Natural killer cell (primary cell): Measurements from ENCODE around the gene IRX2. TPM values are rescaled to one million over a fixed set of nuclear protein-coding genes. Genes with fewer than 3 reads are reported as not detected.

Experiments used
- ATAC-seq, 3 donors: fragments of 150-1000 bp in 2 of 3; fragments of 200-7000 bp in 1 of 3; cut with Tn5 transposase; 1 replicate in 1 of 3; 2 replicates in 2 of 3; pipeline ENCODE4 v1.10.0; 2021; ENCODE audit warnings: mild to moderate bottlenecking in 2 of 3, moderate library complexity in 2 of 3
- DNase-seq, 2 donors: peaks; one replicate each; pipeline versions ENCODE4 v3.0.0 to v3.0.0-alpha.2; 2013 to 2021; ENCODE audit warnings: mixed read lengths in 1 of 2
- H3K27ac ChIP-seq: one replicate; pipeline ENCODE4 v1.5.1; 2013; ENCODE audit warnings: mild to moderate bottlenecking, low read length
- H3K27me3 ChIP-seq: one replicate; pipeline ENCODE4 v1.6.1; 2013; ENCODE audit warnings: low read length; ENCODE audit not compliant: control insufficient read depth, insufficient read depth
- H3K36me3 ChIP-seq: one replicate; pipeline ENCODE4 v1.6.1; 2013; ENCODE audit warnings: low read length; ENCODE audit not compliant: control insufficient read depth, insufficient read depth
- H3K4me1 ChIP-seq: one replicate; pipeline ENCODE4 v1.6.1; 2013; ENCODE audit warnings: low read length; ENCODE audit not compliant: control insufficient read depth, insufficient read depth
- H3K4me3 ChIP-seq: one replicate; pipeline ENCODE4 v1.5.1; 2013; ENCODE audit warnings: low read length
- H3K9me3 ChIP-seq: one replicate; pipeline ENCODE4 v1.6.1; 2013; ENCODE audit warnings: low read length; ENCODE audit not compliant: control insufficient read depth, insufficient read depth
- H3K27ac Mint-ChIP-seq, 2 donors: one replicate each; pipeline ENCODE4 v1.8.0; 2022; ENCODE audit warnings: mild to moderate bottlenecking in 2 of 2, mixed read lengths in 2 of 2, moderate library complexity in 1 of 2
- H3K27me3 Mint-ChIP-seq, 2 donors: one replicate each; pipeline ENCODE4 v1.8.0; 2022; ENCODE audit warnings: low read depth in 2 of 2, mixed read lengths in 2 of 2
- H3K36me3 Mint-ChIP-seq: one replicate; pipeline ENCODE4 v1.8.0; 2022; ENCODE audit warnings: mixed read lengths
- H3K4me1 Mint-ChIP-seq, 2 donors: one replicate each; pipeline ENCODE4 v1.8.0; 2022; ENCODE audit warnings: mixed read lengths in 2 of 2
- H3K4me3 Mint-ChIP-seq: one replicate; pipeline ENCODE4 v1.8.0; 2022; ENCODE audit warnings: mild to moderate bottlenecking, moderate library complexity, mixed read lengths
- H3K9me3 Mint-ChIP-seq, 2 donors: one replicate each; pipeline ENCODE4 v1.8.0; 2022; ENCODE audit warnings: mixed read lengths in 2 of 2
- CTCF ChIP-seq: fragments of 200-600 bp; IDR thresholded peaks from one replicate; pipeline ENCODE4 v1.8.0; 2022; ENCODE audit warnings: antibody characterized with exemption
- WGBS: methylation state at CpG from one replicate; pipeline ENCODE4 v1.1.7; 2013; ENCODE audit warnings: missing lambda C conversion rate; ENCODE audit not compliant: insufficient coverage; 5-methylcytosine and 5-hydroxymethylcytosine counted together
- intact Hi-C: fragments of 100-400 bp; cut with micrococcal nuclease; formaldehyde crosslinking; loops from one replicate; pipeline ENCODE4 v1.14.2; 2022
- total RNA-seq, 4 donors: library from RNA; stranded (reverse); fragments of 120-200 nt in 1 of 4; gene quantifications; one replicate each; pipeline versions ENCODE4 v1.2.3 to v1.2.4, GENCODE V29; 2013 to 2022

IRX2 gene
- total RNA-seq, 3 donors from 2014 or later (not counting 1 experiment from before 2014, with no cell fraction given) = not detected

GRCh38 chr5:2764581-2764980, 13.1 kb upstream of the IRX2 start:
- H3K4me3 ChIP-seq = no peak overlapping the region
- H3K4me1 Mint-ChIP-seq = no peaks in the 10 kb centered on the region
- no peaks in the 10 kb centered on the region for H3K4me1 ChIP-seq
- ATAC-seq (no peak), DNase-seq (no peak)
- intact Hi-C loops = no loop called here
- no peak overlapping the region for H3K27ac ChIP-seq
- no peak overlapping the region for H3K27ac Mint-ChIP-seq
- H3K9me3 ChIP-seq = no peaks in the 10 kb centered on the region
- no peaks in the 10 kb centered on the region for H3K36me3 Mint-ChIP-seq
- no peak for TF ChIP-seq CTCF
- 82% methylated on average over 15 of the region's 15 CpGs for WGBS
- H3K36me3 ChIP-seq = no peaks in the 10 kb centered on the region
- no peaks in the 10 kb centered on the region for H3K27me3 ChIP-seq
- H3K27me3 Mint-ChIP-seq = peaks cover 10 to 32% of the 10 kb centered on the region in 2 donors
- H3K4me3 Mint-ChIP-seq = no peak overlapping the region
- H3K9me3 Mint-ChIP-seq = peaks cover 2 to 3% of the 10 kb centered on the region in 2 donors

- no peak for DNase-seq
- H3K9me3 ChIP-seq = no peaks in the 10 kb centered on the region
- H3K27ac ChIP-seq = no peak overlapping the region
- WGBS = 97% methylated on average over 4 of the region's 4 CpGs
- Mint-ChIP-seq H3K9me3 (no peaks in the 10 kb centered on the region), H3K27me3 (peaks cover 15 to 41% of the 10 kb centered on the region in 2 donors), H3K27ac (no peak overlapping the region), H3K4me3 (no peak overlapping the region), H3K4me1 (no peaks in the 10 kb centered on the region), H3K36me3 (no peaks in the 10 kb centered on the region)
- H3K4me1 ChIP-seq = no peaks in the 10 kb centered on the region
- H3K4me3 ChIP-seq = no peak overlapping the region
- intact Hi-C loops = no loop called here
- H3K27me3 ChIP-seq = peaks cover 2% of the 10 kb centered on the region
- TF ChIP-seq CTCF = no peak
- ATAC-seq = peak in 1 of 3 donors; percentile 28
- H3K36me3 ChIP-seq = no peaks in the 10 kb centered on the region
Observed at GRCh38 chr5:2763533-2763794, 12.0 kb upstream of the IRX2 start.

GRCh38 chr5:2762744-2763532, 11.5 kb upstream of the IRX2 start:
- no peak overlapping the region for H3K27ac ChIP-seq
- ATAC-seq (no peak), DNase-seq (no peak)
- Mint-ChIP-seq H3K27ac (no peak overlapping the region), H3K4me1 (no peaks in the 10 kb centered on the region), H3K36me3 (no peaks in the 10 kb centered on the region), H3K9me3 (no peaks in the 10 kb centered on the region), H3K4me3 (no peak overlapping the region), H3K27me3 (peaks cover 17 to 44% of the 10 kb centered on the region in 2 donors)
- H3K9me3 ChIP-seq = no peaks in the 10 kb centered on the region
- WGBS = 70% methylated on average over 12 of the region's 12 CpGs
- intact Hi-C loops = no loop called here
- no peaks in the 10 kb centered on the region for H3K4me1 ChIP-seq
- H3K36me3 ChIP-seq = no peaks in the 10 kb centered on the region
- no peak overlapping the region for H3K4me3 ChIP-seq
- TF ChIP-seq CTCF = no peak
- peaks cover 4% of the 10 kb centered on the region for H3K27me3 ChIP-seq
